ENCODE data around the gene HPSE2.

DNA sequence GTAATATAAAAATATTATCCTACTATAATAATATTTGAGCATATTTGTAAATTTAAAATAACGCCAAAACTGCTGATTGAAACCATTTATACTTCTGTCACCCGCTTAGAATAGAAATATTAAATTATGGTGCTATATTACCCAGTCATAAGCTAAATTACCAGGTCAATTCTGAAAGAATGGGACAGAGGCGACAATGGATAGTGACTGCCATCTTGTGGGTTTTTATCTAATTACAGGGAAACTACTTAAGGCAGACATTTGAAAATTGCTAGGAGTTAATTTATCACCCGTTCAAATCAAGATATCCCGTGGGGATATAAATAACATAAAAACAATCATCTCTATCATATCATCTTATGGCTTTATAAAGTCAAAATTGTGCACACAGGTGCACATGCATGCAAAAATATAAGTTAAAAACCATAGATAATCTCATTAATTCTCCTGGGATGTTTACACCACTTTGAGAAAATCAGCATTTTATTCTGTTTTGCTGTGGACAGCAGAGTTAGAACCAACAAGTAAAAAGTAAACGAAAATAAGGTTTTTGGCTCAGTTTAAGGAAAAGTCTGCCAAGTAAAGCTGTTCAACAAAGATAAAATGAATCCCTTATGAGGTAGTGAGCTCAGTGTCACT is 41.3 kb upstream of the HPSE2 start:
- no peak for TF ChIP-seq POLR2A (IDR thresholded peaks at IDR 0.05)
- TF ChIP-seq, protein P1, sequence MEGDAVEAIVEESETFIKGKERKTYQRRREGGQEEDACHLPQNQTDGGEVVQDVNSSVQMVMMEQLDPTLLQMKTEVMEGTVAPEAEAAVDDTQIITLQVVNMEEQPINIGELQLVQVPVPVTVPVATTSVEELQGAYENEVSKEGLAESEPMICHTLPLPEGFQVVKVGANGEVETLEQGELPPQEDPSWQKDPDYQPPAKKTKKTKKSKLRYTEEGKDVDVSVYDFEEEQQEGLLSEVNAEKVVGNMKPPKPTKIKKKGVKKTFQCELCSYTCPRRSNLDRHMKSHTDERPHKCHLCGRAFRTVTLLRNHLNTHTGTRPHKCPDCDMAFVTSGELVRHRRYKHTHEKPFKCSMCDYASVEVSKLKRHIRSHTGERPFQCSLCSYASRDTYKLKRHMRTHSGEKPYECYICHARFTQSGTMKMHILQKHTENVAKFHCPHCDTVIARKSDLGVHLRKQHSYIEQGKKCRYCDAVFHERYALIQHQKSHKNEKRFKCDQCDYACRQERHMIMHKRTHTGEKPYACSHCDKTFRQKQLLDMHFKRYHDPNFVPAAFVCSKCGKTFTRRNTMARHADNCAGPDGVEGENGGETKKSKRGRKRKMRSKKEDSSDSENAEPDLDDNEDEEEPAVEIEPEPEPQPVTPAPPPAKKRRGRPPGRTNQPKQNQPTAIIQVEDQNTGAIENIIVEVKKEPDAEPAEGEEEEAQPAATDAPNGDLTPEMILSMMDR (IDR thresholded peaks at IDR 0.05): no peak
